ENCODE data around the gene LELP1. TPM values are rescaled to one million over a fixed set of nuclear protein-coding genes. Genes with fewer than 3 reads are reported as not detected.

The LELP1 gene
- total and polyA plus RNA-seq, 8 donors, result not detected

DNA sequence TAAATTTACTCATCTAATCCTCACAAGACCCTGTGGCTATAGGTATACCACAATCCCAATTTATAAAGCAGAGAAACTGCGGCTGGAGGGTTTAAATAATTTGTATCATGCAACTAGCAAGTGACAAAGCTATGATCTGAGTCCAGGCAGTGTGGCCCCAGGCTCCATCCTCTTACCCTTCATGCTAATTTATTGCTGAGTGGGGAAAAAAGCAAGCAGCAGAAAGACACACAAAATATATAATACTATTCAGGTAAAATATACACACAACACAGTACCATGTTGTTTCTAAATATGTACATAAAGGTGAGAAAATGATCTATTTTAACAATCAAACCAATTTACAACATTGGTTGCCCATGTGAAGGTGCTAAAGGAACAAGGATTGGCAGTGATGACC lies 38.9 kb downstream of the LELP1 start:
- Histone ChIP-seq H3K27ac (no peak overlapping the region), H3K27me3 (peaks cover 0 to 7% (median 0%) of the 10 kb centered on the region in 3 donors), H3K9me3 (no peaks in the 10 kb centered on the region), H3K36me3 (no peaks in the 10 kb centered on the region), H3K4me1 (no peaks in the 10 kb centered on the region), H3K4me3 (no peak overlapping the region)
- intact Hi-C loops (cut with DNase I; ENCODE audit: low total_unique reads), result no loop called here
- TF ChIP-seq POLR2A (IDR thresholded peaks at IDR 0.05) (no peak), EP300 (IDR thresholded peaks at IDR 0.05) (no peak), POLR2AphosphoS5 (IDR thresholded peaks at IDR 0.05) (no peak)
- DNase-seq, result no peak
- WGBS, 5 donors, result 80 to 95% (median 89%) methylated on average over 1 of the region's 1 CpG

DNA sequence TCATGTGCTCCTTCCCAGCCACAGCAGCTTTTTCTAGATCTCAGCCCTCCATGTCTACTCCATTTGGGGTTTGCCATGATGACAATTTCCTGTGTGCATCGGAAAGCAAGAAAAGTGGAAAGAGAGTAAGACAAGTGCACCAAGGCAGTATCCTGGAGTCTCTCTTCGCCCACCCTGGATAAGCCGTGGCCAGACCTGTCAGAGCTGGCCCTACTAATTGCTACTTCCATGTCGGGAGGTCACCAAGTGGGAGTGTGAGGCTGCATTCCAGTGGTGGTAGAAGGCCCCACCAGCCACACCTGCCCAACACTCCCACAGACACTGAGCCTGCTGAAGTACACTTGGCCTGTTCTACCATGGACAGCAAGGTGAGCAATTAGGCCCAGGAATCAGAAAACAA lies 42.2 kb downstream of the LELP1 start:
- Histone ChIP-seq H3K4me3 (no peak overlapping the region), H3K27ac (no peak overlapping the region), H3K4me1 (no peaks in the 10 kb centered on the region), H3K9me3 (no peaks in the 10 kb centered on the region), H3K36me3 (no peaks in the 10 kb centered on the region), H3K27me3 (peaks cover 0 to 36% (median 0%) of the 10 kb centered on the region in 3 donors)
- 86 to 100% (median 90%) methylated on average over 2 to 4 of the region's 4 CpGs for WGBS, 5 donors
- intact Hi-C loops (cut with DNase I; ENCODE audit: low total_unique reads), result no loop called here
- TF ChIP-seq, protein P1, sequence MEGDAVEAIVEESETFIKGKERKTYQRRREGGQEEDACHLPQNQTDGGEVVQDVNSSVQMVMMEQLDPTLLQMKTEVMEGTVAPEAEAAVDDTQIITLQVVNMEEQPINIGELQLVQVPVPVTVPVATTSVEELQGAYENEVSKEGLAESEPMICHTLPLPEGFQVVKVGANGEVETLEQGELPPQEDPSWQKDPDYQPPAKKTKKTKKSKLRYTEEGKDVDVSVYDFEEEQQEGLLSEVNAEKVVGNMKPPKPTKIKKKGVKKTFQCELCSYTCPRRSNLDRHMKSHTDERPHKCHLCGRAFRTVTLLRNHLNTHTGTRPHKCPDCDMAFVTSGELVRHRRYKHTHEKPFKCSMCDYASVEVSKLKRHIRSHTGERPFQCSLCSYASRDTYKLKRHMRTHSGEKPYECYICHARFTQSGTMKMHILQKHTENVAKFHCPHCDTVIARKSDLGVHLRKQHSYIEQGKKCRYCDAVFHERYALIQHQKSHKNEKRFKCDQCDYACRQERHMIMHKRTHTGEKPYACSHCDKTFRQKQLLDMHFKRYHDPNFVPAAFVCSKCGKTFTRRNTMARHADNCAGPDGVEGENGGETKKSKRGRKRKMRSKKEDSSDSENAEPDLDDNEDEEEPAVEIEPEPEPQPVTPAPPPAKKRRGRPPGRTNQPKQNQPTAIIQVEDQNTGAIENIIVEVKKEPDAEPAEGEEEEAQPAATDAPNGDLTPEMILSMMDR (IDR thresholded peaks at IDR 0.05), result no peak
- no peak for TF ChIP-seq POLR2AphosphoS5 (IDR thresholded peaks at IDR 0.05)
- no peak for TF ChIP-seq POLR2A (IDR thresholded peaks at IDR 0.05)
- TF ChIP-seq EP300 (IDR thresholded peaks at IDR 0.05), result no peak
- DNase-seq, result no peak

DNA sequence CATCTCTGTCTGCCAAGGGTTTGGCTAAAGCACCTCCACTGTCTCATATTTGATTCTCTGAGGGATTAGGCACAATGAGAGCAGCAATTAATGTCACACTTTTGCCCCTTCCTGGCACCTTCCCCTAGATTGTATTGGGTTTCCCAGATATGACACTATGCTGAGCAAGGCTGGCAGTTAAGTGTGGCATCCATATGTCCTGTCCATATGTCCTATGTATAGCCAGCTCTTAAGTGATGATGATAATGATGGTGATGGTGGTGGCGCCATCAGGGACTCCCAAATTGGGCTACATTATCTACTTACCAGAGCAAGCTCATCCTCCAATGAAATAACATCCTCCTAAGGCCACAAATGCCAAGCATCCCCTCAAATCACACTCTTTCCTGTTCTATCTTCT lies 42.8 kb downstream of the LELP1 start:
- no peak for DNase-seq
- Histone ChIP-seq H3K4me1 (no peaks in the 10 kb centered on the region), H3K4me3 (no peak overlapping the region), H3K36me3 (no peaks in the 10 kb centered on the region), H3K9me3 (no peaks in the 10 kb centered on the region), H3K27me3 (peaks cover 0 to 42% (median 0%) of the 10 kb centered on the region in 3 donors), H3K27ac (no peak overlapping the region)
- 67 to 91% (median 85%) methylated on average over 1 of the region's 1 CpG for WGBS, 5 donors
- TF ChIP-seq, protein P1 (IDR thresholded peaks at IDR 0.05), result no peak
- TF ChIP-seq EP300 (IDR thresholded peaks at IDR 0.05) (no peak), POLR2A (IDR thresholded peaks at IDR 0.05) (no peak), POLR2AphosphoS5 (IDR thresholded peaks at IDR 0.05) (no peak)
- intact Hi-C loops (cut with DNase I; ENCODE audit: low total_unique reads), result no loop called here

DNA sequence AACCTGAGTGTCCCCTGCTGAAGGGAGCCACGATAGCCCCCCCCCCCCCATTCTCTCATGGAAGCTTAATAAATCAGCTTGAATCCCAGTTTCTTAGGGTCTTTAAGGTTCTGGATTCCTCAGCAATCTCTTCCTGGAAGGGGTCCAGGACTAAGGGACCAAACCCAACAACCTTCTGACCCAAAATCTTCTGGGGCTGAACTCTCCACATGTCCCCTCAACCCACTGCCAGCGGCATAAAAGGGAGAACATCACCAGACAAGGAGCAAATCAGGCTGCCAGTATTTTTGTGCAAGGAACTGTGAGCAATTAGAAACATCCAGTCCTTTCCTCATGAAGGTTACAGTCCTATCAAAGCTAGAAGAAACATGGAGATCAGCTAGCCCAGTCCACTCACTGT lies 43.6 kb downstream of the LELP1 start:
- DNase-seq, result no peak
- Histone ChIP-seq H3K27me3 (peaks cover 0 to 48% (median 0%) of the 10 kb centered on the region in 3 donors), H3K27ac (no peak overlapping the region), H3K36me3 (no peaks in the 10 kb centered on the region), H3K4me3 (no peak overlapping the region), H3K9me3 (no peaks in the 10 kb centered on the region), H3K4me1 (no peaks in the 10 kb centered on the region)
- WGBS, 5 donors, result 57 to 94% (median 81%) methylated on average over 2 of the region's 2 CpGs
- intact Hi-C loops (cut with DNase I; ENCODE audit: low total_unique reads), result no loop called here
- TF ChIP-seq EP300 (IDR thresholded peaks at IDR 0.05) (no peak), POLR2A (IDR thresholded peaks at IDR 0.05) (no peak), POLR2AphosphoS5 (IDR thresholded peaks at IDR 0.05) (no peak)
- TF ChIP-seq, protein P1 (IDR thresholded peaks at IDR 0.05), result no peak

DNA sequence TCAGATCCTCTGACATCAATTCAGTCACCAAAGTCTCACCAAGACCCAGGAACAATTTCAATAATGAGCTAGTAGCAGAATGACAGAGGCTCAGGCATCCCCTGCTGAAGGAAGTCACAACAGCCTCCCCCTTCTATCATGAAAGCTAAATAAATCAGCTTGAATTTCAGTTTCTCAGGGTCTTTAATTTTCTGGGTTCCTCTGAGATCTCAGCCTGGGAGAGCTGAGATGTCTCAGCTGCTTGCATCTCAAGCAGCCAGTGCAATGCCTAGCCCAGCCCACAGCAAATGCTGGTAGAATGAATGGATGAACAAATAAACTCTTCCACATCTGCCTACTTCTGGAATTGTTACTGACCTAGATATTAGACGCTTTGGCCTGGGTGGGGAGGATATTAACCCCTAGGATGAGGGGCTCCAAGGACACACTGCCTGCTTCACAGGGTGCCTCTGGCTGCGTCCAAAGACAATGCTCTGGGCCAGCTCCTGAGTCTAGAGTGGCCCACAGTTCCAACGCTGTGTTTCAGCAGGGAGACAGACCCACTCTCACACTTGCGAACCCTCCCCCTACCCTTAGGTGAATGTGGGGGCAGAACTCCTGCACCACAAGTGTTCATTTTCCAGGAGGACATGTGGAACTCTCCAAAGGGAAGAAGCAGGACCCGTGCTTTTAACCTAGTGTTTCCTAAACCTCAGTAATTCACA lies 45.1 kb downstream of the LELP1 start:
- peak in 1 of 2 donors; percentile 26 for DNase-seq
- TF ChIP-seq EP300 (IDR thresholded peaks at IDR 0.05), result no peak
- no peak for TF ChIP-seq POLR2AphosphoS5 (IDR thresholded peaks at IDR 0.05)
- no peaks in the 10 kb centered on the region for H3K36me3 ChIP-seq
- 56 to 67% (median 63%) methylated on average over 5 of the region's 5 CpGs for WGBS, 5 donors
- H3K27ac ChIP-seq, result no peak overlapping the region
- H3K4me1 ChIP-seq, result no peaks in the 10 kb centered on the region
- H3K9me3 ChIP-seq, result no peaks in the 10 kb centered on the region
- no peak overlapping the region for H3K4me3 ChIP-seq
- peaks cover 0 to 48% (median 0%) of the 10 kb centered on the region in 3 donors for H3K27me3 ChIP-seq
- intact Hi-C loops (cut with DNase I; ENCODE audit: low total_unique reads), result no loop called here

All from stomach (tissue), 9 donors.